LNCAP (cell line): ENCODE data around the gene SPOUT1.

Experiments
- TF ChIP-seq, protein P1 (sequence below): fragments of 450-650 bp; IDR thresholded peaks from 2 replicates; pipeline ENCODE4 v1.5.1; 2017; ENCODE audit warnings: mild to moderate bottlenecking

The SPOUT1 gene

DNA sequence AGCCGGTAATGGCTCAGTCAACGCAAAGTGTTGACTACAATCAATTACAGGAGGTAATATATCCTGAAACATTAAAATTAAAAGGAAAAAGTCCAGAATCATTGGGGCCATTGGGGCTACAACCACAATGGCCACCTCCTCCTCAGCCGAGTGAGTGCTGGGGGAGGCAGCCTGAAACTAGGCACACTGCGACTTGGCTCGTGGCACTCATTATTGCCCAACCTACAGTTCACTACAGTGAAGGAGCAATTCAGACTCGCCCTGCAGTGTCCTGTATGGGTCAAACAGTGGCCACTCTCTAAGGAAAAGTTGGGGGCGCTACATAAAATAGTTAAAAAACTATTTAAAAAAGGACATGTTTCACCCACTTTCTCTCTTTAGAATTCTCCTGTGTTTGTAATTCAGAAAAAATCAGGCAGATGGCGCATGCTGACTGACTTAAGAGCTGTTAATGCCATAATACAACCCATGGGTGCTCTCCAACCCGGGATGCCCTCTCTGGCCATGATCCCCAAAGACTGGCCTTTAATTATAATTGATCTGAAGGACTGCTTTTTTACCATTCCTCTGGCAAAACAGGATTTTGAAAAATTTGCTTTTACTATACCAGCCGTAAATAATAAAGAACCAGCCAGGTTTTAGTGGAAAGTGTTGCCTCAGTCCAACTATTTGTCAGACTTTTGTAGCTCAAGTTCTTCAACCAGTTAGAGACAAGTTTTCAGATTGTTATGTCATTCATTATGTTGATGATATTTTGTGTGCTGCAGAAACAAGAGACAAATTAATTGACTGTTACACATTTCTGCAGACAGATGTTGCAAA, 22.4 kb upstream of the SPOUT1 start:
- TF ChIP-seq, protein P1, sequence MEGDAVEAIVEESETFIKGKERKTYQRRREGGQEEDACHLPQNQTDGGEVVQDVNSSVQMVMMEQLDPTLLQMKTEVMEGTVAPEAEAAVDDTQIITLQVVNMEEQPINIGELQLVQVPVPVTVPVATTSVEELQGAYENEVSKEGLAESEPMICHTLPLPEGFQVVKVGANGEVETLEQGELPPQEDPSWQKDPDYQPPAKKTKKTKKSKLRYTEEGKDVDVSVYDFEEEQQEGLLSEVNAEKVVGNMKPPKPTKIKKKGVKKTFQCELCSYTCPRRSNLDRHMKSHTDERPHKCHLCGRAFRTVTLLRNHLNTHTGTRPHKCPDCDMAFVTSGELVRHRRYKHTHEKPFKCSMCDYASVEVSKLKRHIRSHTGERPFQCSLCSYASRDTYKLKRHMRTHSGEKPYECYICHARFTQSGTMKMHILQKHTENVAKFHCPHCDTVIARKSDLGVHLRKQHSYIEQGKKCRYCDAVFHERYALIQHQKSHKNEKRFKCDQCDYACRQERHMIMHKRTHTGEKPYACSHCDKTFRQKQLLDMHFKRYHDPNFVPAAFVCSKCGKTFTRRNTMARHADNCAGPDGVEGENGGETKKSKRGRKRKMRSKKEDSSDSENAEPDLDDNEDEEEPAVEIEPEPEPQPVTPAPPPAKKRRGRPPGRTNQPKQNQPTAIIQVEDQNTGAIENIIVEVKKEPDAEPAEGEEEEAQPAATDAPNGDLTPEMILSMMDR = peak; percentile 64

DNA sequence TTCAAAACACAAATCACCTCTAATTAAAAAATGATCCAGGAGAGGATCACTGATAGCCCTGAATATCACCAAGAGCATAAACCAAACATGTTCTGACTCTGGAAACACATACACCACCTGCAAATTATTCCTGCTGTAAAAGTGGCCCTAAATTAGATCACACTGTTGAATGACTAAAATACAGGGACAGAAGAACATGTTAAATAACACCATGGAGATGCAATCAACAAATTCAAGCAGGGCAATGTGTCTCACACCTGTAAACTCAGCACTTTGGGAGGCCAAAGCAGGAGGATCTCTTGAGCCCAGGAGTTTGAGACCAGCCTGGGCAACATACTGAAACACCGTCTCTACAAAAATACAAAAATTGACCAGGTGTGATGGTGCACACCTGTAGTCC, 18.2 kb upstream of the SPOUT1 start:
- TF ChIP-seq, protein P1 = no peak

DNA sequence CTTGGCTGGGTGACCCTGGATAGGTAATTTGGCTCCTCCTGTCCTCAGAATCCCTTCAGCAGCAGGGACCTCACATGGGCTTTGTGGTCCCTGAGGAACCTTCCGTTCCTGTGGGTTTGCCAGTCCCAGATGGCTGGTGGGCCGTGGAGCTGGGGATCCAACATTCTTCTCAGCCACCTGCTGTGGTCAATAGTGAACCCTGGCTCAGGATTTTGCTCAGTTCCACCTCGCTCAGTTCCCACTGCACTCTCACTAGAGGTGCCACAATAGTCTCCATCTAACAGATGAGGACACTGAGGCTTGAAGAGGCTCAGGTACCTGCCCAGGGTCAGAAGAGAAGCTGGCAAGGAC, 17.1 kb upstream of the SPOUT1 start:
- TF ChIP-seq, protein P1 = no peak

DNA sequence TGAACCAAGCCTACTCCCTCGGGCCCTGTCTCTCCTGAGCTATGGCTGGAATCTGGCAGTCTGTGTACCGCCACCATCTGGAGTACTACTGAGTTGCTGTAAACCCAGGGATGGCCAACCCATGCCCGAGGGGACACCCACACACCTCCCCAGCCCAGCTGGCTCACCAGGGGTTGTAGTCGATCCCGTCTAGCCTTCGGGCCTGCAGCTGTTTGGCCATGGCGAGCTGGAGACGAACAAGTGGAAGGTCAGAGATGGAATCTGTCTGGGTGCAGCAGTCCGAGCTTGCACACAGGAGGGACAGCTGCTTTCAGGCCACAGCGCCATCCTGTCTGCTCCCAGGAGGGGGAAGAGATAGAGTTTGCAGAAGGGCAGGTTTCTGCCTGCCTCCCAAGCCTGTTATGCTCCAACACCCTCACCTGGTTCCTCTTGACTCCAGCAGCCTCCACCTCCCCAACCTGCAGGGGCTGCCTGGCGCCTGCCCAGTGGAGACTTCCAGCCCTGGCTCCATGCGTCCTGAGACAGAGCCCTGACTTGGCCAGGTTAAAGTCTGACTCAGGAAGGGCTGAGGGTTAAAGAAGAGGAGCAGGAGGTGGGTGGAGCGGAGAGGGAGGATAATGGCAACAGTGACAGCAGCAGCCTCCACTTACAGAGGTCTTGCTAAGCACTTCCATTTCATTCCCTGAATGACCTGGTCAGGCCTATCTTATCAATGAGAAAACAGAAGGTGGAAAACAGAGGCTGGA, 15.8 kb upstream of the SPOUT1 start:
- TF ChIP-seq, protein P1 = no peak

DNA sequence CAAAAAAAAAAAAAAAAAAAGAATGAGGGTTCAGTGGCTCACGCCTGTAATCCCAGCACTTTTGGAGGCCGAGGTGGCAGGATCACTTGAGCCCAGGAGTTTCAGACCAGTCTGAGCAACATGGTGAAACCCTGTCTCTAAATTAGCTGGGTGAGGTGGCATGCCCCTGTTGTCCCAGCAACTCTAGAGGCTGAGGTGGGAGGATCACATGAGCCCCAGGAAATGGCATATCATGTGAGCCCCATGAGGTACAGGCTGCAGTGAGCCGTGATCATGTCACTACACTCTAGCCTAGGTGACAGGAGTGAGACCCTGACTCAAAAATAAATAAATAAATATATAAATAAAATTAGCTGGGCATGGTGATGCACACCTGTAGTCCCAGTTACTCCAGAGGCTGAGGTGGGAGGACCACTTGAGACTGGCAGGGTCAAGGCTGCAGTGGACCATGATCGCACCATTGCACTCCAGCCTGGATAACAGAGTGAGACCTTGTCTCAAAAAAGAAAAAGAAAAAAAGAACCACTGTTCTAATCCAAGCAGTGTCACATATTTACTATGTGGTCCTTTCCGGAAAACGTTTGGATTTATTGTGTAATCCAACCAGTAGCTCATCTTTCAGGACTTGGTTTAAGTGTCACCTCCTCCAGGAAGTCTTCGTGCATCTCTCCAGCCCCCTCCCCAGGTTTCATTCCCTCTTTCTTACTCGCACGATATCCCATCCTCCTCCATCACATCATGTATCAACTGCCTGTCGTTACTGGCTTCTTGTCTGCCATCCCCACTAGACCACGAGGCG, 12.3 kb upstream of the SPOUT1 start:
- TF ChIP-seq, protein P1 = no peak

DNA sequence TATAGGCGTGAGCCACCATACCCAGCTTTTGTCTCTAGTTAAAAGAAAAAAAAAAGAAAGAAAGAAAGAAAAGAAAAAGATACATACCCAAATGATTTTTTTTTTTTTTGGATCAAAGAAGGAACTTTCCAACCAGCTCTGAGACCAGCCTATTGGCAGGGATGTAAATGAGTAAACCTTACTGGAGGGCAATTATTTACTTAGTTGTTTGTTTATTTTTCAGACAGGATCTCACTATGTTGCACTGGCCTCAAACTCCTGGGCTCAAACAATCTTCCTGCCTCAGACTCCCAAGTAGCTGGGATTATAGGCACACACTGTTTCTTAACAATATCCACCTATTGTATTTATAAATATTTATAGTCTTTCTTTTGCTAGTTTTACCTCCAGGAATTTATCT, 10.9 kb upstream of the SPOUT1 start:
- TF ChIP-seq, protein P1 = no peak

DNA sequence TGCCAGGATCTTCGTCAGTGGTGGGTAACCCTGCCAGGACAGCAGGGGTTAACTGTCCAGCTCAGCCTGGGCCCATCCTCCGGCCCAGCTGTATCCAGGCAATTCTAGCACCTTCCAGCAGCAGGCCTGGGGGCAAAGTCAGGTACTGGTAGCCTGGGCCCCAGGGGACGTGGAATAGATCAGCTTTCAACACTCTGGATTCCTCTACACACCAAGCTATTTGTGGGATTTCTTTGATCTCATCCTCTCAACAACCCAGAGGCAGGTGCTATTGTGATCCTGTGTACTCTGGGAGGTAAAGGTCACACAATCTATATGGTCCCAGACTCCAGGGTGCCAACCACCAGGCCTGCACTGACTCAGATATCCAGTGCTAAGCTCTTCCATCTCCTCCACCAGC, 8.7 kb upstream of the SPOUT1 start:
- TF ChIP-seq, protein P1 = no peak
